Mucosa of descending colon (tissue), 3 donors: ENCODE measurements around the gene KDM4B. TPM values are rescaled to one million over a fixed set of nuclear protein-coding genes. Genes with fewer than 3 reads are reported as not detected.

Experiments
- ATAC-seq: fragments of 200-7000 bp; cut with Tn5 transposase; one replicate; pipeline ENCODE4 v1.9.1; 2020; ENCODE audit warnings: mild to moderate bottlenecking, moderate library complexity
- DNase-seq, 3 donors: peaks; one replicate each; pipeline ENCODE4 v3.0.0-alpha.2; 2020
- H3K36me3 ChIP-seq: fragments of 200-600 bp; one replicate; pipeline ENCODE4 v1.8.0; 2021; ENCODE audit warnings: low read depth, mild to moderate bottlenecking
- H3K4me1 ChIP-seq: fragments of 200-600 bp; one replicate; pipeline ENCODE4 v1.8.0; 2021; ENCODE audit warnings: low read depth, mild to moderate bottlenecking
- H3K4me3 ChIP-seq: fragments of 200-600 bp; one replicate; pipeline ENCODE4 v1.8.0; 2021; ENCODE audit warnings: mild to moderate bottlenecking
- H3K9me3 ChIP-seq: fragments of 200-600 bp; one replicate; pipeline ENCODE4 v1.8.0; 2021; ENCODE audit warnings: mild to moderate bottlenecking
- CTCF ChIP-seq: fragments of 200-600 bp; IDR thresholded peaks from one replicate; pipeline ENCODE4 v1.8.0; 2022; ENCODE audit warnings: antibody characterized with exemption, mild to moderate bottlenecking
- intact Hi-C, 2 donors: fragments of 100-400 bp; cut with DNase I in 1 of 2; cut with micrococcal nuclease in 1 of 2; formaldehyde crosslinking; loops; one replicate each; pipeline versions ENCODE4 v1.11.0 to v1.11.1; 2022; cut with DNase I, micrococcal nuclease
- total RNA-seq, 3 donors: library from RNA; stranded (reverse); fragmentation: NEBNext Ultra II Directional in 2 of 3; extraction: Animal tissue kit (Norgen Biotek cat#: 25700) in 2 of 3; gene quantifications; one replicate each; pipeline versions ENCODE4 v1.2.1 to v1.2.4, GENCODE V29; 2021 to 2023
- donor health status: DM: no; HTN: no; CAD: no; lungs with moderate emphysema.
- donor health status: DM: no; HTN: no; CAD: no.
- donor health status: DM: no; HTN: yes; CAD: no.

The KDM4B gene
- total RNA-seq, 3 donors from 2014 or later = 42.7 to 53.8 (median 50.0) TPM

GRCh38 chr19:4981681-4981958 lies 12.7 kb downstream of the KDM4B start:
- Histone ChIP-seq H3K4me1 (no peaks in the 10 kb centered on the region), H3K9me3 (no peaks in the 10 kb centered on the region), H3K36me3 (no peaks in the 10 kb centered on the region), H3K4me3 (no peak overlapping the region)
- no peak for TF ChIP-seq CTCF
- ATAC-seq = no peak
- no peak for DNase-seq
- intact Hi-C loops = no loop called here

- ATAC-seq (no peak), DNase-seq (no peak)
- no peak for TF ChIP-seq CTCF
- intact Hi-C loops = no loop called here
- no peaks in the 10 kb centered on the region for H3K9me3 ChIP-seq
- H3K4me1 ChIP-seq = no peaks in the 10 kb centered on the region
- no peak overlapping the region for H3K4me3 ChIP-seq
- H3K36me3 ChIP-seq = no peaks in the 10 kb centered on the region
Observed at GRCh38 chr19:4983346-4984105, 14.6 kb downstream of the KDM4B start.

- Histone ChIP-seq H3K4me1 (no peaks in the 10 kb centered on the region), H3K9me3 (no peaks in the 10 kb centered on the region), H3K4me3 (no peak overlapping the region), H3K36me3 (no peaks in the 10 kb centered on the region)
- intact Hi-C loops = no loop called here
- no peak for TF ChIP-seq CTCF
- DNase-seq (no peak), ATAC-seq (no peak)
Observed at GRCh38 chr19:4984106-4984380, 15.1 kb downstream of the KDM4B start.

GRCh38 chr19:4984438-4984990 lies 15.6 kb downstream of the KDM4B start:
- intact Hi-C loops = no loop called here
- H3K4me3 ChIP-seq = no peak overlapping the region
- no peaks in the 10 kb centered on the region for H3K36me3 ChIP-seq
- H3K4me1 ChIP-seq = no peaks in the 10 kb centered on the region
- no peak for TF ChIP-seq CTCF
- H3K9me3 ChIP-seq = no peaks in the 10 kb centered on the region
- no peak for DNase-seq
- no peak for ATAC-seq

- H3K4me3 ChIP-seq = no peak overlapping the region
- no peaks in the 10 kb centered on the region for H3K9me3 ChIP-seq
- ATAC-seq (no peak), DNase-seq (no peak)
- H3K4me1 ChIP-seq = no peaks in the 10 kb centered on the region
- H3K36me3 ChIP-seq = no peaks in the 10 kb centered on the region
- no peak for TF ChIP-seq CTCF
- intact Hi-C loops = no loop called here
Observed at GRCh38 chr19:4985551-4985991, 16.7 kb downstream of the KDM4B start.

GRCh38 chr19:4986056-4986455 lies 17.1 kb downstream of the KDM4B start:
- no peaks in the 10 kb centered on the region for H3K9me3 ChIP-seq
- no peak overlapping the region for H3K4me3 ChIP-seq
- intact Hi-C loops = no loop called here
- no peak for TF ChIP-seq CTCF
- H3K36me3 ChIP-seq = no peaks in the 10 kb centered on the region
- DNase-seq (no peak), ATAC-seq (no peak)
- no peaks in the 10 kb centered on the region for H3K4me1 ChIP-seq
